ENCODE data around the gene PDE4D.

The PDE4D gene

DNA sequence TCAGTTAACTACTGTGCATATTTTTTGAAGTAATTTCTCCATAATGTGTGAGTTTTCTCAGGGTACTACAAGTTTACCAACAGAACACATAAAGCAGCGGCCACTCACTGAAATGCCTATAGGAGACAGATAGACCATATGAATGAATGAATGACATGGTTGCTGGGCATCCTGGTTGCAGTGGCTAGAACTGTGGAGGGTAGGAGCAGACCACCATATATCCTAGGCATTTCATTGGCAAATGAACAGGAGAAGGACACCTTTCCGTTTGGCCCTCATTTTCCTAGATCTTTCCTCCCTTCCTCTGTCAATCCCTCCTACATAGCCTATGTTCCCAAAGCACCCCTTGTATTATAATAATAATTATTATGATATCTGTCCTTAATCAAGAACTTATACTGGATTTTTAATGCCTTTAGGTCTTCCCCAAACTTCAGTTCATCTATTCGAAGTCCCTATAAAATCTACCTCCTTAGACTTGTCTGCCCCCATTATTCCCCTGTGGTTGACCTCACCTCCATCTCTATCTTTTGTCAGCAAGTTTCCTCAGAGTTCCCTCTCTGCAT is 838.5 kb downstream of the PDE4D start:
- no peak for FAIRE-seq
- TF ChIP-seq, protein P1, sequence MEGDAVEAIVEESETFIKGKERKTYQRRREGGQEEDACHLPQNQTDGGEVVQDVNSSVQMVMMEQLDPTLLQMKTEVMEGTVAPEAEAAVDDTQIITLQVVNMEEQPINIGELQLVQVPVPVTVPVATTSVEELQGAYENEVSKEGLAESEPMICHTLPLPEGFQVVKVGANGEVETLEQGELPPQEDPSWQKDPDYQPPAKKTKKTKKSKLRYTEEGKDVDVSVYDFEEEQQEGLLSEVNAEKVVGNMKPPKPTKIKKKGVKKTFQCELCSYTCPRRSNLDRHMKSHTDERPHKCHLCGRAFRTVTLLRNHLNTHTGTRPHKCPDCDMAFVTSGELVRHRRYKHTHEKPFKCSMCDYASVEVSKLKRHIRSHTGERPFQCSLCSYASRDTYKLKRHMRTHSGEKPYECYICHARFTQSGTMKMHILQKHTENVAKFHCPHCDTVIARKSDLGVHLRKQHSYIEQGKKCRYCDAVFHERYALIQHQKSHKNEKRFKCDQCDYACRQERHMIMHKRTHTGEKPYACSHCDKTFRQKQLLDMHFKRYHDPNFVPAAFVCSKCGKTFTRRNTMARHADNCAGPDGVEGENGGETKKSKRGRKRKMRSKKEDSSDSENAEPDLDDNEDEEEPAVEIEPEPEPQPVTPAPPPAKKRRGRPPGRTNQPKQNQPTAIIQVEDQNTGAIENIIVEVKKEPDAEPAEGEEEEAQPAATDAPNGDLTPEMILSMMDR (IDR thresholded peaks at IDR 0.05; ENCODE audit: insufficient read depth, missing control alignments) = no peak
- DNase-seq (ENCODE audit: insufficient read length, low spot score) = no peak

GRCh38 chr5:59051951-59052350 is 841.6 kb downstream of the PDE4D start:
- TF ChIP-seq, protein P1 (IDR thresholded peaks at IDR 0.05; ENCODE audit: insufficient read depth, missing control alignments) = no peak
- FAIRE-seq = no peak
- DNase-seq (ENCODE audit: insufficient read length, low spot score) = no peak

GRCh38 chr5:59049095-59049494 is 844.4 kb downstream of the PDE4D start:
- TF ChIP-seq, protein P1 (IDR thresholded peaks at IDR 0.05; ENCODE audit: insufficient read depth, missing control alignments) = no peak
- FAIRE-seq (no peak), DNase-seq (ENCODE audit: insufficient read length, low spot score) (no peak)

DNA sequence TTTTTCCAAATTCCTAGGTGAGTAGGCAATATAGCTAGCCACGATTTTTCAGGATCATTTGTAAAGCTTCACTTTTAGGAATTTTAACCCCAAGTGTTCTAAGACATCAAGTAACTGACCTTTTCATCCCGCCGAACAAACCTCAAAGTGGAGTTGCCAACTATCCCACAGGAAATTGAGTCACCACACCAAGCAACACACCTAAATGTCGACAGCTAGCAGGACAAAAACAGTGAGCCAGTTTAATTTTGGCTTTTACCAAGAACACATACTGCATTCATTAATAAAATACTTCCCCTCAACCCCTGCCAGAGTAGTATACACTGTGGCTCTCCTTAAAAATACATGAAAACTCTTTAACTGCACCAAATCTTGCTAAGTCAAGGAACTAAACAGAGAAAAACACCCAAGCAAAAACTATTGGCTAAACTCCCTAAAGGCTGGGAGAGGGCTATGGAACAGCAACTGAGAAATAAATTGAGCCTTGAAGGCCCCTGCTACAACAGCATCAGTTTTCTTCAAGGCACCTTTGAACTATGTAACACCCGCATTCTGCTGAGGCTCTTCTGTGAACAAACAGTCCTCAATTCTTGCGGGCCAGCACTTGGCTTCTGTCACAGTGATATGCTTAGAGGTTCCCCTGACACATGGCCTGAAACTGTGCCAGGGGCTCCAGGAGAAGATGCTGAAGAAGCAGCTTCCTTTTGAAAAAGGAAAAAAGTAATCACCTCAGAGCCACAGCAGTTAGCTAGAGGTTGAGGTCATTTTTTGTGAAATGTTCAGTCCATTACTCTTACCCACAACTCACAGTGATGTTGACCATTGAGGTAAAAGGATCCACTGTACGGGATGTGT is 851.1 kb downstream of the PDE4D start:
- DNase-seq (ENCODE audit: insufficient read length, low spot score) (no peak), FAIRE-seq (no peak)
- TF ChIP-seq, protein P1 (IDR thresholded peaks at IDR 0.05; ENCODE audit: insufficient read depth, missing control alignments) = no peak

DNA sequence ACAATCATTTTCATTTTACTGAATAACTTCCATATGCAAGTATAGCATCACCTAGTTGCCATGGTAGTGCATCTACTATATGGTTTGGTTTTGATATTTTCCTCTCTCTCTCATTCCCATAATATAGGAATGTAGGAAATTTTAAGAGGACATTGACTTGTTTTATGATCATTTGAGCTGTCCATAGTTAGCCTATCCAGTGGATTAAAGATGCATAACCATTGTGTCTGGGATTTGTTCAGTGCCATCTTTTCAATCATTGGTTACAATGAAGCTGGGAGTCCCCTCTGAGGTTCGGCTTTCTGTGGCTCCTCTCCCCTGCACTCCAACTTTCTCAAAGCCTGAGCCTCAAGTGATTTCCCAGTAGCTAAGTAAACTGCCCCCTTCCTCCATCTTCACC is 852.2 kb downstream of the PDE4D start:
- TF ChIP-seq, protein P1 (IDR thresholded peaks at IDR 0.05; ENCODE audit: insufficient read depth, missing control alignments) = no peak
- DNase-seq (ENCODE audit: insufficient read length, low spot score) = no peak
- FAIRE-seq = no peak

GRCh38 chr5:59040804-59041201 is 852.7 kb downstream of the PDE4D start:
- DNase-seq (ENCODE audit: insufficient read length, low spot score) (no peak), FAIRE-seq (no peak)
- TF ChIP-seq, protein P1 (IDR thresholded peaks at IDR 0.05; ENCODE audit: insufficient read depth, missing control alignments) = no peak
